ENCODE measurements around the gene CARMIL3. TPM values are rescaled to one million over a fixed set of nuclear protein-coding genes. Genes with fewer than 3 reads are reported as not detected.
A peak's percentile ranks its signal among the peaks of the same experiment; 100 is the strongest.

Gene CARMIL3
- total RNA-seq, 2 experiments from 2014 or later, result 0.21 to 0.32 TPM

DNA sequence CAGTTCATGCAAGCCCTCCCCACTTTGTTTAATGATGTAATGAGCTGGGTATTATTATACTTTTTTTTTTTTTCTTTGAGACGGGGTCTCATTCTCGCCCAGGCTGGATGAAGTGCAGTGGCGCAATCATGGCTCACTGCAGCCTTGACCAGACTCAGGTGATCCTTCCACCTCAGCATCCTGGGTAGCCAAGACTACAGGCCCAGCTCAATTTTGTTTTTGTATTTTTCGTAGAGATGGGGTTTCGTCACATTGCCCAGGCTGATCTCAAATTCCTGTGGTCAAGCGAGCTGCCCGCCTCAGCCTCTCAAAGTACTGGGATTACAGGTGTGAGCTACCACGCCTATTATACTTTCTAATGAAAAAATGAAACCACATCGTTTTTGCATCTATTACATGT is 58.3 kb downstream of the CARMIL3 start:
- Histone ChIP-seq H3K36me3 (ENCODE audit: insufficient read depth, low read length) (no peaks in the 10 kb centered on the region), H3K27ac (ENCODE audit: low read depth, low read length, poor library complexity, severe bottlenecking) (no peak overlapping the region), H2AFZ (ENCODE audit: low read length) (peak overlapping the region; percentile 22; the same call in 1 of the 2 replicates), H3K4me1 (ENCODE audit: insufficient read depth, low read length, poor library complexity, severe bottlenecking) (peaks cover 16% of the 10 kb centered on the region), H3K9me3 (ENCODE audit: low read length) (no peaks in the 10 kb centered on the region), H3K79me2 (ENCODE audit: insufficient read depth, low read depth, low read length) (no peaks in the 10 kb centered on the region; the same call in 1 of the 2 replicates), H4K20me1 (ENCODE audit: insufficient read depth, low read length) (no peaks in the 10 kb centered on the region), H3K9me2 (ENCODE audit: insufficient read depth, low read length) (no peaks in the 10 kb centered on the region), H3K4me3 (ENCODE audit: low read depth, low read length, poor library complexity, severe bottlenecking) (no peak overlapping the region), H3K4me2 (ENCODE audit: low read length) (no peak overlapping the region)
- CTCF ChIA-PET (ENCODE audit: unreplicated experiment), result interaction anchor here (0.5 to 1.3 kb wide), 2 partner anchors 17 to 19 kb away, joined by 3 to 8 read pairs; partner anchors contain the start of gene PCK2
- BruUV-seq (replicated peaks), result no TSS peak
- intact Hi-C loops (cut with micrococcal nuclease; ENCODE audit: unreplicated experiment), result no loop called here
- TF ChIP-seq, protein P1, sequence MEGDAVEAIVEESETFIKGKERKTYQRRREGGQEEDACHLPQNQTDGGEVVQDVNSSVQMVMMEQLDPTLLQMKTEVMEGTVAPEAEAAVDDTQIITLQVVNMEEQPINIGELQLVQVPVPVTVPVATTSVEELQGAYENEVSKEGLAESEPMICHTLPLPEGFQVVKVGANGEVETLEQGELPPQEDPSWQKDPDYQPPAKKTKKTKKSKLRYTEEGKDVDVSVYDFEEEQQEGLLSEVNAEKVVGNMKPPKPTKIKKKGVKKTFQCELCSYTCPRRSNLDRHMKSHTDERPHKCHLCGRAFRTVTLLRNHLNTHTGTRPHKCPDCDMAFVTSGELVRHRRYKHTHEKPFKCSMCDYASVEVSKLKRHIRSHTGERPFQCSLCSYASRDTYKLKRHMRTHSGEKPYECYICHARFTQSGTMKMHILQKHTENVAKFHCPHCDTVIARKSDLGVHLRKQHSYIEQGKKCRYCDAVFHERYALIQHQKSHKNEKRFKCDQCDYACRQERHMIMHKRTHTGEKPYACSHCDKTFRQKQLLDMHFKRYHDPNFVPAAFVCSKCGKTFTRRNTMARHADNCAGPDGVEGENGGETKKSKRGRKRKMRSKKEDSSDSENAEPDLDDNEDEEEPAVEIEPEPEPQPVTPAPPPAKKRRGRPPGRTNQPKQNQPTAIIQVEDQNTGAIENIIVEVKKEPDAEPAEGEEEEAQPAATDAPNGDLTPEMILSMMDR (conservative IDR thresholded peaks at IDR 0.05; ENCODE audit: low read length), result no peak
- no peak for TF ChIP-seq EZH2phosphoT487 (IDR thresholded peaks at IDR 0.05; ENCODE audit: borderline replicate concordance, low read depth, low read length)
- POLR2A ChIA-PET, result interaction anchor here (0.6 to 7.0 kb wide), 9 partner anchors 16 to 783 kb away, joined by 3 to 80 read pairs (median 4); partner anchors contain the start of genes EMC9, IRF9, PCK2 and PSME1
- DNase-seq (ENCODE audit: low spot score), result no peak

DNA sequence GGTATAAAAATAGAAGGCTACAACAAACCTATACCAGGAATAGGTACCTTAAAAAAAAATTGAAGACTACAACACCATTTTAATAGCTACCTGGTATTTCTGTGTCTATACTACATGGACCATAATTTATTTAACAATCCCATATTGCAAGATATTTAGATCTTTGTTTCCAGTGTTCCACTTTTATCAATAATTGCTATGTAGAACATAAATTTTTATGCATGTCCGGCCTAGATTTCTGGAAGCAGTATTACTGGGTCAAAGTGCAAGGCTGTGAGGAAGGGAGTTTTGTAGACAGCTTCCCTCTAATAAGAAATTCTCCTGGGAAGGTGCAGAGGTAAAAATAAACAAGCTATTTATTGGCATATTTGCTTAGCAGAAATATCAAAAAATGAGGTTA is 58.7 kb downstream of the CARMIL3 start:
- intact Hi-C loops (cut with micrococcal nuclease; ENCODE audit: unreplicated experiment), result no loop called here
- no peaks in the 10 kb centered on the region for H3K36me3 ChIP-seq (ENCODE audit: insufficient read depth, low read length)
- H3K4me2 ChIP-seq (ENCODE audit: low read length), result no peak overlapping the region
- no peak overlapping the region for H3K4me3 ChIP-seq (ENCODE audit: low read depth, low read length, poor library complexity, severe bottlenecking)
- TF ChIP-seq, protein P1 (conservative IDR thresholded peaks at IDR 0.05; ENCODE audit: low read length), result no peak
- no peak for TF ChIP-seq EZH2phosphoT487 (IDR thresholded peaks at IDR 0.05; ENCODE audit: borderline replicate concordance, low read depth, low read length)
- no peak for DNase-seq (ENCODE audit: low spot score)
- H3K9me3 ChIP-seq (ENCODE audit: low read length), result no peaks in the 10 kb centered on the region
- H4K20me1 ChIP-seq (ENCODE audit: insufficient read depth, low read length), result no peaks in the 10 kb centered on the region
- H3K4me1 ChIP-seq (ENCODE audit: insufficient read depth, low read length, poor library complexity, severe bottlenecking), result peaks cover 18% of the 10 kb centered on the region
- no TSS peak for BruUV-seq (replicated peaks)
- H3K79me2 ChIP-seq (ENCODE audit: insufficient read depth, low read depth, low read length), result peaks cover 3% of the 10 kb centered on the region; the same call in 1 of the 2 replicates
- no peak overlapping the region for H3K27ac ChIP-seq (ENCODE audit: low read depth, low read length, poor library complexity, severe bottlenecking)
- no peaks in the 10 kb centered on the region for H3K9me2 ChIP-seq (ENCODE audit: insufficient read depth, low read length)
- ChIA-PET POLR2A (interaction anchor here (0.6 to 7.0 kb wide), 9 partner anchors 8 to 216 kb away, joined by 3 to 80 read pairs (median 4); partner anchors contain the start of genes EMC9, IRF9, PCK2 and PSME1), CTCF (ENCODE audit: unreplicated experiment) (interaction anchor here (0.5 to 1.3 kb wide), 2 partner anchors 17 to 20 kb away, joined by 3 to 8 read pairs; partner anchors contain the start of gene PCK2)
- no peak overlapping the region for H2AFZ ChIP-seq (ENCODE audit: low read length)

DNA sequence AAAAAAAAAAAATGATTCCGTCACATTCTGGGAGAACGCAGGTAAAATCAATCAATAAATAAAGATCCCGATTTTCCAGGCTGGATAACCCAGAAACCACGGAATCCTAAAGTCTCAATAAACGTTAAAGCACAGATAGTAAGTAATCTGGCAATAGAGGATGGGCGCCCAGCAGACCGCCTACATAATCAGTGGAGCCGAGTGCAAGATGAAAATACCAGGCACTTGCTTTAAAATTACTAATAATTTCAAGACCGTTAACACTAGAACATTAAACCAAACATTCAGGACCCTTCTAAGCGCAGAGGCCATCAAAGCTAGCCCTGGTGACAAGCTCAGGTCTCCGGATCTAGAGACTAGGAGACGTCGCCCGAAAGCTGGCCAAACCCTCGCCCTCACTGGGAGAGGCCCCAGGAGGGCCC is 61.6 kb downstream of the CARMIL3 start:
- Histone ChIP-seq H3K27ac (ENCODE audit: low read depth, low read length, poor library complexity, severe bottlenecking) (peak overlapping the region; percentile 93), H3K9me3 (ENCODE audit: low read length) (no peaks in the 10 kb centered on the region), H3K79me2 (ENCODE audit: insufficient read depth, low read depth, low read length) (peaks cover 8% of the 10 kb centered on the region; the same call in 1 of the 2 replicates), H3K4me2 (ENCODE audit: low read length) (peak overlapping the region; percentile 95), H3K9me2 (ENCODE audit: insufficient read depth, low read length) (no peaks in the 10 kb centered on the region), H3K36me3 (ENCODE audit: insufficient read depth, low read length) (peaks cover 20% of the 10 kb centered on the region), H4K20me1 (ENCODE audit: insufficient read depth, low read length) (no peaks in the 10 kb centered on the region), H3K4me1 (ENCODE audit: insufficient read depth, low read length, poor library complexity, severe bottlenecking) (peaks cover 24% of the 10 kb centered on the region), H3K4me3 (ENCODE audit: low read depth, low read length, poor library complexity, severe bottlenecking) (peak overlapping the region; percentile 91), H2AFZ (ENCODE audit: low read length) (peak overlapping the region; percentile 90; the same call in 1 of the 2 replicates)
- peak; percentile 37 for DNase-seq (ENCODE audit: low spot score)
- ChIA-PET POLR2A (interaction anchor here (0.6 to 4.2 kb wide), 6 partner anchors 19 to 162 kb away, joined by 4 to 64 read pairs (median 20); partner anchors contain the start of genes PCK2, PSME1, PSME2 and RABGGTA), CTCF (ENCODE audit: unreplicated experiment) (interaction anchor here (1.0 to 2.7 kb wide), 3 partner anchors 18 to 48 kb away, joined by 3 to 12 read pairs (median 6); partner anchors contain the start of genes IRF9 and PSME1)
- TSS peak; percentile 79 for BruUV-seq (replicated peaks)
- TF ChIP-seq, protein P1 (conservative IDR thresholded peaks at IDR 0.05; ENCODE audit: low read length), result no peak
- TF ChIP-seq EZH2phosphoT487 (IDR thresholded peaks at IDR 0.05; ENCODE audit: borderline replicate concordance, low read depth, low read length), result no peak
- intact Hi-C loops (cut with micrococcal nuclease; ENCODE audit: unreplicated experiment), result no loop called here

Data from OCI-LY7 (cell line).